WTC11 (cell line): ENCODE data around the gene SNX25. TPM values are rescaled to one million over a fixed set of nuclear protein-coding genes. Genes with fewer than 3 reads are reported as not detected.

ENCODE experiments used
- ATAC-seq: fragments of 200-7000 bp; cut with Tn5 transposase; 2 replicates; pipeline ENCODE4 v1.10.0; 2021; ENCODE audit warnings: mild to moderate bottlenecking, moderate library complexity
- CTCF ChIA-PET: fragments of 300-600 bp; sonication (Branson Sonifier 250); formaldehyde crosslinking; loops from one replicate; lab custom pipeline; 2021; ENCODE audit warnings: antibody characterized with exemption; lab: Charles Lee
- POLR2A ChIA-PET: fragments of 350-600 bp; sonication (Branson Sonifier 250); formaldehyde crosslinking; loops from one replicate; lab custom pipeline; 2021; ENCODE audit warnings: antibody characterized with exemption; lab: Charles Lee
- DNase-seq: peaks from one replicate; pipeline ENCODE4 v3.0.0; 2021; ENCODE audit warnings: low spot score
- H3K27ac Mint-ChIP-seq: 2 replicates; pipeline ENCODE4 v1.8.0; 2021; ENCODE audit warnings: mixed read lengths
- H3K27me3 Mint-ChIP-seq: 2 replicates; pipeline ENCODE4 v1.8.0; 2021; ENCODE audit warnings: low read depth, mild to moderate bottlenecking, moderate library complexity, mixed read lengths
- H3K36me3 Mint-ChIP-seq: 2 replicates; pipeline ENCODE4 v1.8.0; 2021; ENCODE audit warnings: mixed read lengths
- H3K4me1 Mint-ChIP-seq: 2 replicates; pipeline ENCODE4 v1.8.0; 2022; ENCODE audit warnings: mixed read lengths
- H3K4me3 Mint-ChIP-seq: 2 replicates; pipeline ENCODE4 v1.8.0; 2021; ENCODE audit warnings: mild to moderate bottlenecking, moderate library complexity, mixed read lengths
- H3K9me3 Mint-ChIP-seq: 2 replicates; pipeline ENCODE4 v1.8.0; 2021; ENCODE audit warnings: mixed read lengths
- E2F4 ChIP-seq: sonication (generic); formaldehyde crosslinking; IDR thresholded peaks from 2 replicates; pipeline ENCODE4 v1.8.1; 2022; ENCODE audit warnings: low read depth, mild to moderate bottlenecking, moderate library complexity, missing genetic modification reagents, borderline replicate concordance
- FOXP4 ChIP-seq: sonication (generic); formaldehyde crosslinking; IDR thresholded peaks from 2 replicates; pipeline ENCODE4 v1.8.0; 2022; ENCODE audit warnings: mild to moderate bottlenecking, missing genetic modification reagents
- IRF2 ChIP-seq: sonication (generic); formaldehyde crosslinking; IDR thresholded peaks from 2 replicates; pipeline ENCODE4 v1.8.0; 2022; ENCODE audit warnings: low read depth, missing genetic modification reagents, borderline replicate concordance
- RELA ChIP-seq: sonication (generic); formaldehyde crosslinking; IDR thresholded peaks from 2 replicates; pipeline ENCODE4 v1.8.1; 2022; ENCODE audit warnings: missing genetic modification reagents, mild to moderate bottlenecking, borderline replicate concordance
- RORB ChIP-seq: fragments of 250-450 bp; sonication (Bioruptor Pico); IDR thresholded peaks from 2 replicates; pipeline ENCODE4 v1.9.0; 2021; ENCODE audit warnings: mild to moderate bottlenecking
- SMAD4 ChIP-seq: sonication (generic); formaldehyde crosslinking; IDR thresholded peaks from 2 replicates; pipeline ENCODE4 v1.8.0; 2022; ENCODE audit warnings: mild to moderate bottlenecking, missing genetic modification reagents
- SP1 ChIP-seq: sonication (generic); formaldehyde crosslinking; conservative IDR thresholded peaks from 2 replicates; pipeline ENCODE4 v1.8.1; 2022; ENCODE audit warnings: missing genetic modification reagents
- ZNF281 ChIP-seq: sonication (generic); formaldehyde crosslinking; IDR thresholded peaks from 2 replicates; pipeline ENCODE4 v1.8.0; 2023; ENCODE audit warnings: mild to moderate bottlenecking, missing genetic modification reagents
- ZNF396 ChIP-seq: fragments of 250-450 bp; sonication (Bioruptor Pico); IDR thresholded peaks from 2 replicates; pipeline ENCODE4 v1.8.0; 2021; ENCODE audit warnings: mild to moderate bottlenecking, moderate library complexity, borderline replicate concordance
- ZNF423 ChIP-seq: fragments of 250-450 bp; sonication (Bioruptor Pico); IDR thresholded peaks from 2 replicates; pipeline ENCODE4 v2.1.2; 2022; ENCODE audit warnings: mild to moderate bottlenecking, moderate library complexity
- total RNA-seq: library from RNA; stranded (reverse); gene quantifications from 3 replicates; pipeline ENCODE4 v1.2.3, GENCODE V29; 2021
- TF ChIP-seq, protein P1 (sequence below): sonication (generic); formaldehyde crosslinking; IDR thresholded peaks from 2 replicates; pipeline ENCODE4 v1.8.1; 2022; ENCODE audit warnings: mild to moderate bottlenecking, missing genetic modification reagents, moderate library complexity, borderline replicate concordance
- TF ChIP-seq, protein P2 (sequence below): fragments of 250-450 bp; sonication (Bioruptor Pico); IDR thresholded peaks from 2 replicates; pipeline ENCODE4 v1.9.0; 2021; ENCODE audit warnings: mild to moderate bottlenecking, borderline replicate concordance
- TF ChIP-seq, protein P3 (sequence below): sonication (generic); formaldehyde crosslinking; IDR thresholded peaks from 2 replicates; pipeline ENCODE4 v1.8.1; 2023; ENCODE audit warnings: mild to moderate bottlenecking, missing genetic modification reagents
- TF ChIP-seq, protein P4 (sequence below): sonication (generic); formaldehyde crosslinking; IDR thresholded peaks from 2 replicates; pipeline ENCODE4 v1.8.1; 2022; ENCODE audit warnings: low read depth, missing genetic modification reagents, borderline replicate concordance
- TF ChIP-seq, protein P5 (sequence below): sonication (generic); formaldehyde crosslinking; IDR thresholded peaks from 2 replicates; pipeline ENCODE4 v1.8.0; 2022; ENCODE audit warnings: mild to moderate bottlenecking, missing genetic modification reagents

SNX25 gene
- total RNA-seq, 1 experiment from 2014 or later: 16.9 TPM

- CTCF ChIA-PET: no interaction called here
- H3K4me3 Mint-ChIP-seq: no peak overlapping the region
Observed at GRCh38 chr4:185221912-185222311, 12.5 kb downstream of the SNX25 start.

GRCh38 chr4:185222598-185222997 lies 13.2 kb downstream of the SNX25 start:
- H3K9me3 Mint-ChIP-seq: no peaks in the 10 kb centered on the region
- DNase-seq: no peak
- no peak overlapping the region for H3K4me3 Mint-ChIP-seq
- H3K4me1 Mint-ChIP-seq: peaks cover 17% of the 10 kb centered on the region
- 0 out of 2 replicates have a peak, but pooled peaks cover 3% of the 10 kb centered on the region for H3K36me3 Mint-ChIP-seq
- POLR2A ChIA-PET: no interaction called here
- CTCF ChIA-PET: no interaction called here
- no peaks in the 10 kb centered on the region for H3K27me3 Mint-ChIP-seq
- H3K27ac Mint-ChIP-seq: no peak overlapping the region
- ATAC-seq: no peak
- TF ChIP-seq ZNF423 (no peak), SP1 (no peak), RORB (CRISPR knock-in tag) (no peak), ZNF281 (CRISPR knock-in tag) (no peak), ZNF396 (no peak), FOXP4 (CRISPR knock-in tag) (no peak)
- TF ChIP-seq, protein P1, sequence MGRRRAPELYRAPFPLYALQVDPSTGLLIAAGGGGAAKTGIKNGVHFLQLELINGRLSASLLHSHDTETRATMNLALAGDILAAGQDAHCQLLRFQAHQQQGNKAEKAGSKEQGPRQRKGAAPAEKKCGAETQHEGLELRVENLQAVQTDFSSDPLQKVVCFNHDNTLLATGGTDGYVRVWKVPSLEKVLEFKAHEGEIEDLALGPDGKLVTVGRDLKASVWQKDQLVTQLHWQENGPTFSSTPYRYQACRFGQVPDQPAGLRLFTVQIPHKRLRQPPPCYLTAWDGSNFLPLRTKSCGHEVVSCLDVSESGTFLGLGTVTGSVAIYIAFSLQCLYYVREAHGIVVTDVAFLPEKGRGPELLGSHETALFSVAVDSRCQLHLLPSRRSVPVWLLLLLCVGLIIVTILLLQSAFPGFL (CRISPR knock-in tag): no peak
- TF ChIP-seq, protein P2, sequence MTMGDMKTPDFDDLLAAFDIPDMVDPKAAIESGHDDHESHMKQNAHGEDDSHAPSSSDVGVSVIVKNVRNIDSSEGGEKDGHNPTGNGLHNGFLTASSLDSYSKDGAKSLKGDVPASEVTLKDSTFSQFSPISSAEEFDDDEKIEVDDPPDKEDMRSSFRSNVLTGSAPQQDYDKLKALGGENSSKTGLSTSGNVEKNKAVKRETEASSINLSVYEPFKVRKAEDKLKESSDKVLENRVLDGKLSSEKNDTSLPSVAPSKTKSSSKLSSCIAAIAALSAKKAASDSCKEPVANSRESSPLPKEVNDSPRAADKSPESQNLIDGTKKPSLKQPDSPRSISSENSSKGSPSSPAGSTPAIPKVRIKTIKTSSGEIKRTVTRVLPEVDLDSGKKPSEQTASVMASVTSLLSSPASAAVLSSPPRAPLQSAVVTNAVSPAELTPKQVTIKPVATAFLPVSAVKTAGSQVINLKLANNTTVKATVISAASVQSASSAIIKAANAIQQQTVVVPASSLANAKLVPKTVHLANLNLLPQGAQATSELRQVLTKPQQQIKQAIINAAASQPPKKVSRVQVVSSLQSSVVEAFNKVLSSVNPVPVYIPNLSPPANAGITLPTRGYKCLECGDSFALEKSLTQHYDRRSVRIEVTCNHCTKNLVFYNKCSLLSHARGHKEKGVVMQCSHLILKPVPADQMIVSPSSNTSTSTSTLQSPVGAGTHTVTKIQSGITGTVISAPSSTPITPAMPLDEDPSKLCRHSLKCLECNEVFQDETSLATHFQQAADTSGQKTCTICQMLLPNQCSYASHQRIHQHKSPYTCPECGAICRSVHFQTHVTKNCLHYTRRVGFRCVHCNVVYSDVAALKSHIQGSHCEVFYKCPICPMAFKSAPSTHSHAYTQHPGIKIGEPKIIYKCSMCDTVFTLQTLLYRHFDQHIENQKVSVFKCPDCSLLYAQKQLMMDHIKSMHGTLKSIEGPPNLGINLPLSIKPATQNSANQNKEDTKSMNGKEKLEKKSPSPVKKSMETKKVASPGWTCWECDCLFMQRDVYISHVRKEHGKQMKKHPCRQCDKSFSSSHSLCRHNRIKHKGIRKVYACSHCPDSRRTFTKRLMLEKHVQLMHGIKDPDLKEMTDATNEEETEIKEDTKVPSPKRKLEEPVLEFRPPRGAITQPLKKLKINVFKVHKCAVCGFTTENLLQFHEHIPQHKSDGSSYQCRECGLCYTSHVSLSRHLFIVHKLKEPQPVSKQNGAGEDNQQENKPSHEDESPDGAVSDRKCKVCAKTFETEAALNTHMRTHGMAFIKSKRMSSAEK (CRISPR knock-in tag): no peak
- TF ChIP-seq, protein P3, sequence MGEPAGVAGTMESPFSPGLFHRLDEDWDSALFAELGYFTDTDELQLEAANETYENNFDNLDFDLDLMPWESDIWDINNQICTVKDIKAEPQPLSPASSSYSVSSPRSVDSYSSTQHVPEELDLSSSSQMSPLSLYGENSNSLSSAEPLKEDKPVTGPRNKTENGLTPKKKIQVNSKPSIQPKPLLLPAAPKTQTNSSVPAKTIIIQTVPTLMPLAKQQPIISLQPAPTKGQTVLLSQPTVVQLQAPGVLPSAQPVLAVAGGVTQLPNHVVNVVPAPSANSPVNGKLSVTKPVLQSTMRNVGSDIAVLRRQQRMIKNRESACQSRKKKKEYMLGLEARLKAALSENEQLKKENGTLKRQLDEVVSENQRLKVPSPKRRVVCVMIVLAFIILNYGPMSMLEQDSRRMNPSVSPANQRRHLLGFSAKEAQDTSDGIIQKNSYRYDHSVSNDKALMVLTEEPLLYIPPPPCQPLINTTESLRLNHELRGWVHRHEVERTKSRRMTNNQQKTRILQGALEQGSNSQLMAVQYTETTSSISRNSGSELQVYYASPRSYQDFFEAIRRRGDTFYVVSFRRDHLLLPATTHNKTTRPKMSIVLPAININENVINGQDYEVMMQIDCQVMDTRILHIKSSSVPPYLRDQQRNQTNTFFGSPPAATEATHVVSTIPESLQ (CRISPR knock-in tag): no peak
- TF ChIP-seq, protein P4, sequence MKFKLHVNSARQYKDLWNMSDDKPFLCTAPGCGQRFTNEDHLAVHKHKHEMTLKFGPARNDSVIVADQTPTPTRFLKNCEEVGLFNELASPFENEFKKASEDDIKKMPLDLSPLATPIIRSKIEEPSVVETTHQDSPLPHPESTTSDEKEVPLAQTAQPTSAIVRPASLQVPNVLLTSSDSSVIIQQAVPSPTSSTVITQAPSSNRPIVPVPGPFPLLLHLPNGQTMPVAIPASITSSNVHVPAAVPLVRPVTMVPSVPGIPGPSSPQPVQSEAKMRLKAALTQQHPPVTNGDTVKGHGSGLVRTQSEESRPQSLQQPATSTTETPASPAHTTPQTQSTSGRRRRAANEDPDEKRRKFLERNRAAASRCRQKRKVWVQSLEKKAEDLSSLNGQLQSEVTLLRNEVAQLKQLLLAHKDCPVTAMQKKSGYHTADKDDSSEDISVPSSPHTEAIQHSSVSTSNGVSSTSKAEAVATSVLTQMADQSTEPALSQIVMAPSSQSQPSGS (CRISPR knock-in tag): no peak
- TF ChIP-seq, protein P5, sequence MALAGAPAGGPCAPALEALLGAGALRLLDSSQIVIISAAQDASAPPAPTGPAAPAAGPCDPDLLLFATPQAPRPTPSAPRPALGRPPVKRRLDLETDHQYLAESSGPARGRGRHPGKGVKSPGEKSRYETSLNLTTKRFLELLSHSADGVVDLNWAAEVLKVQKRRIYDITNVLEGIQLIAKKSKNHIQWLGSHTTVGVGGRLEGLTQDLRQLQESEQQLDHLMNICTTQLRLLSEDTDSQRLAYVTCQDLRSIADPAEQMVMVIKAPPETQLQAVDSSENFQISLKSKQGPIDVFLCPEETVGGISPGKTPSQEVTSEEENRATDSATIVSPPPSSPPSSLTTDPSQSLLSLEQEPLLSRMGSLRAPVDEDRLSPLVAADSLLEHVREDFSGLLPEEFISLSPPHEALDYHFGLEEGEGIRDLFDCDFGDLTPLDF (CRISPR knock-in tag): no peak

More at GRCh38 chr4:185221912-185222311, 12.5 kb downstream of the SNX25 start:
- no peak for TF ChIP-seq SMAD4 (CRISPR knock-in tag)
- TF ChIP-seq, protein P4 (CRISPR knock-in tag): no peak
- TF ChIP-seq RELA: no peak
- no peak for TF ChIP-seq E2F4 (CRISPR knock-in tag)
- TF ChIP-seq IRF2: no peak
- TF ChIP-seq, all 79 proteins: peak for 0
- Mint-ChIP-seq H3K9me3 (no peaks in the 10 kb centered on the region), H3K27ac (peak overlapping the region; percentile 9; the same call in 1 of the 2 replicates), H3K4me1 (peaks cover 24% of the 10 kb centered on the region), H3K36me3 (0 out of 2 replicates have a peak, but pooled peaks cover 3% of the 10 kb centered on the region), H3K27me3 (no peaks in the 10 kb centered on the region)
- ATAC-seq (no peak), DNase-seq (no peak)
- POLR2A ChIA-PET: no interaction called here
